HG02970 (cell line): Measurements from ENCODE around the gene SLC38A6.

Experiments
- ATAC-seq: cut with Tn5 transposase; IDR thresholded peaks from one replicate; pipeline ENCODE4 v1.9.1; 2021; ENCODE audit warnings: mild to moderate bottlenecking, moderate library complexity, moderate number of reproducible peaks; ENCODE audit not compliant: unreplicated experiment, low FRiP score

SLC38A6 gene

GRCh38 chr14:60980811-60981632, at the start of gene SLC38A6, which contains the start of gene TRMT5:
Gene SLC38A6 (plus strand): TSS chr14:60981245. CDS start chr14:60981278, 33 bp downstream.
Gene TRMT5 (minus strand): TSS chr14:60981079. CDS start chr14:60980973, 106 bp downstream.
- peak; percentile 94 for ATAC-seq

- ATAC-seq, result no peak
Observed at GRCh38 chr14:60933920-60934655, 47.0 kb upstream of the SLC38A6 start.

GRCh38 chr14:60935319-60935718, 45.7 kb upstream of the SLC38A6 start:
- ATAC-seq, result no peak

GRCh38 chr14:60943637-60944032, 37.4 kb upstream of the SLC38A6 start:
- ATAC-seq, result no peak

- ATAC-seq, result no peak
Observed at GRCh38 chr14:60944204-60944603, 36.8 kb upstream of the SLC38A6 start.

- no peak for ATAC-seq
Observed at GRCh38 chr14:60945984-60946383, 35.1 kb upstream of the SLC38A6 start.

- ATAC-seq, result no peak
Observed at GRCh38 chr14:60946773-60947172, 34.3 kb upstream of the SLC38A6 start.

- no peak for ATAC-seq
Observed at GRCh38 chr14:60951776-60952435, 29.1 kb upstream of the SLC38A6 start.

GRCh38 chr14:60956202-60956601, 24.8 kb upstream of the SLC38A6 start:
- no peak for ATAC-seq

- no peak for ATAC-seq
Observed at GRCh38 chr14:60956632-60957031, 24.4 kb upstream of the SLC38A6 start.

GRCh38 chr14:60958146-60958545, 22.9 kb upstream of the SLC38A6 start:
- no peak for ATAC-seq

- no peak for ATAC-seq
Observed at GRCh38 chr14:60963761-60964160, 17.3 kb upstream of the SLC38A6 start.

GRCh38 chr14:60964904-60965303, 16.1 kb upstream of the SLC38A6 start:
- no peak for ATAC-seq

GRCh38 chr14:60965402-60965801, 15.6 kb upstream of the SLC38A6 start:
- no peak for ATAC-seq

GRCh38 chr14:60968099-60968498, 12.9 kb upstream of the SLC38A6 start:
- ATAC-seq, result no peak

- ATAC-seq, result no peak
Observed at GRCh38 chr14:60968671-60969070, 12.4 kb upstream of the SLC38A6 start.

GRCh38 chr14:60970146-60970545, 10.9 kb upstream of the SLC38A6 start:
- no peak for ATAC-seq

GRCh38 chr14:60971271-60971670, 9.8 kb upstream of the SLC38A6 start:
- no peak for ATAC-seq

- ATAC-seq, result no peak
Observed at GRCh38 chr14:60972295-60972694, 8.8 kb upstream of the SLC38A6 start.

GRCh38 chr14:60973070-60973469, 8.0 kb upstream of the SLC38A6 start:
- no peak for ATAC-seq

- ATAC-seq, result no peak
Observed at GRCh38 chr14:60974090-60974651, 6.9 kb upstream of the SLC38A6 start.
